OCI-LY3 (cell line): ENCODE results near the gene RPS24.

Experiments used
- H2AFZ ChIP-seq: fragments of 200-600, 300-600 bp; shearing (Covaris generic); 2 replicates; pipeline ENCODE4 v1.6.0; 2014; ENCODE audit warnings: antibody characterized with exemption, low read depth, low read length
- H3K27ac ChIP-seq: fragments of 200-600, 300-600 bp; sonication (generic); 2 replicates; pipeline ENCODE4 v1.5.1; 2014; ENCODE audit warnings: mild to moderate bottlenecking, low read length, moderate library complexity, mixed read lengths
- H3K27me3 ChIP-seq: fragments of 200-600, 300-600 bp; sonication (generic); 2 replicates; pipeline ENCODE4 v1.6.1; 2014; ENCODE audit warnings: low read depth, low read length, mixed read lengths
- H3K36me3 ChIP-seq: fragments of 200-600, 300-600 bp; sonication (generic); replicated peaks from 2 replicates; pipeline ENCODE3; 2014; ENCODE audit warnings: low read depth, low read length, mixed read lengths
- H3K4me1 ChIP-seq: fragments of 300-600, 200-600 bp; sonication (generic); 2 replicates; pipeline ENCODE4 v1.6.1; 2014; ENCODE audit warnings: low read length, mixed read lengths
- H3K4me2 ChIP-seq: fragments of 200-600, 300-600 bp; sonication (generic); 2 replicates; pipeline ENCODE4 v1.6.1; 2014; ENCODE audit warnings: low read length, mixed read lengths
- H3K4me3 ChIP-seq: fragments of 300-600, 200-600 bp; sonication (generic); 2 replicates; pipeline ENCODE4 v1.5.1; 2014; ENCODE audit warnings: antibody characterized with exemption, mild to moderate bottlenecking, low read length, moderate library complexity
- H3K79me2 ChIP-seq: fragments of 300-600, 200-600 bp; shearing (Covaris generic); 2 replicates; pipeline ENCODE4 v1.6.1; 2014; ENCODE audit warnings: mild to moderate bottlenecking, low read length, mixed read lengths
- H3K9ac ChIP-seq: fragments of 300-600, 200-600 bp; shearing (Covaris generic); 2 replicates; pipeline ENCODE4 v1.6.0; 2014; ENCODE audit warnings: mild to moderate bottlenecking, low read length, moderate library complexity
- H3K9me3 ChIP-seq: fragments of 200-600, 300-600 bp; shearing (Covaris generic); 2 replicates; pipeline ENCODE4 v1.6.1; 2014; ENCODE audit warnings: low read length, mixed read lengths; ENCODE audit not compliant: insufficient read depth
- H4K20me1 ChIP-seq: fragments of 200-600, 300-600 bp; sonication (generic); 2 replicates; pipeline ENCODE4 v1.6.1; 2016; ENCODE audit warnings: low read length, mixed read lengths; ENCODE audit not compliant: insufficient read depth
- CTCF ChIP-seq: fragments of 200-600, 300-600 bp; sonication (generic); IDR thresholded peaks from 2 replicates; pipeline ENCODE4 v1.5.1; 2014; ENCODE audit warnings: antibody characterized with exemption, low read length, low read depth
- EZH2phosphoT487 ChIP-seq: fragments of 200-600 bp; shearing (Covaris generic); IDR thresholded peaks from 2 replicates; pipeline ENCODE4 v1.6.1; 2018; ENCODE audit warnings: antibody characterized with exemption, mixed run types, low read depth

The RPS24 gene

GRCh38 chr10:78033387-78033636, 351 bp upstream of the RPS24 start:
- Histone ChIP-seq H3K9me3 (no peaks in the 10 kb centered on the region), H3K4me3 (peak overlapping the region; percentile 99), H3K9ac (peak overlapping the region; percentile 50; the same call in 1 of the 2 replicates), H3K79me2 (peaks cover 58% of the 10 kb centered on the region), H4K20me1 (peaks cover 36% of the 10 kb centered on the region), H3K4me1 (peaks cover 29% of the 10 kb centered on the region), H2AFZ (peak overlapping the region; percentile 56; the same call in 1 of the 2 replicates), H3K27ac (peak overlapping the region; percentile 29; the same call in 1 of the 2 replicates), H3K27me3 (no peaks in the 10 kb centered on the region), H3K36me3 (peaks cover 39% of the 10 kb centered on the region), H3K4me2 (peak overlapping the region; percentile 59)
- TF ChIP-seq CTCF: no peak
- no peak for TF ChIP-seq EZH2phosphoT487

- no peaks in the 10 kb centered on the region for H3K27me3 ChIP-seq
- no peak for TF ChIP-seq EZH2phosphoT487
- H3K4me1 ChIP-seq: peaks cover 24% of the 10 kb centered on the region
- H3K9ac ChIP-seq: peak overlapping the region; percentile 97
- H3K79me2 ChIP-seq: peaks cover 64% of the 10 kb centered on the region
- peak overlapping the region; percentile 99 for H3K4me3 ChIP-seq
- no peak overlapping the region; the same call in 1 of the 2 replicates for H3K27ac ChIP-seq
- no peak overlapping the region for H2AFZ ChIP-seq
- H4K20me1 ChIP-seq: peaks cover 53% of the 10 kb centered on the region
- H3K9me3 ChIP-seq: no peaks in the 10 kb centered on the region
- H3K4me2 ChIP-seq: peak overlapping the region; percentile 85
- H3K36me3 ChIP-seq: peaks cover 54% of the 10 kb centered on the region
These were observed 1.4 kb downstream of the RPS24 start for GRCh38 chr10:78035025-78035424.

- peaks cover 57% of the 10 kb centered on the region for H4K20me1 ChIP-seq
- peaks cover 66% of the 10 kb centered on the region for H3K79me2 ChIP-seq
- H3K27me3 ChIP-seq: no peaks in the 10 kb centered on the region
- H3K9ac ChIP-seq: peak overlapping the region; percentile 6; the same call in 1 of the 2 replicates
- no peak overlapping the region for H3K27ac ChIP-seq
- H3K9me3 ChIP-seq: no peaks in the 10 kb centered on the region
- H3K4me1 ChIP-seq: peaks cover 22% of the 10 kb centered on the region
- H3K4me3 ChIP-seq: peak overlapping the region; percentile 99; the same call in 1 of the 2 replicates
- H3K4me2 ChIP-seq: peak overlapping the region; percentile 85
- H3K36me3 ChIP-seq: peaks cover 59% of the 10 kb centered on the region
- no peak for TF ChIP-seq CTCF
- TF ChIP-seq EZH2phosphoT487: no peak
- H2AFZ ChIP-seq: no peak overlapping the region
These were observed 1.8 kb downstream of the RPS24 start for GRCh38 chr10:78035437-78035836.

GRCh38 chr10:78035933-78036583, 2.4 kb downstream of the RPS24 start:
- H2AFZ ChIP-seq: no peak overlapping the region
- H3K4me2 ChIP-seq: peak overlapping the region; percentile 85; the same call in 1 of the 2 replicates
- peaks cover 63% of the 10 kb centered on the region for H4K20me1 ChIP-seq
- peak overlapping the region; percentile 6; the same call in 1 of the 2 replicates for H3K9ac ChIP-seq
- H3K27ac ChIP-seq: no peak overlapping the region
- TF ChIP-seq CTCF: no peak
- TF ChIP-seq EZH2phosphoT487: no peak
- peaks cover 22% of the 10 kb centered on the region for H3K4me1 ChIP-seq
- no peaks in the 10 kb centered on the region for H3K9me3 ChIP-seq
- H3K27me3 ChIP-seq: no peaks in the 10 kb centered on the region
- peaks cover 65% of the 10 kb centered on the region for H3K36me3 ChIP-seq
- H3K79me2 ChIP-seq: peaks cover 72% of the 10 kb centered on the region
- H3K4me3 ChIP-seq: no peak overlapping the region
